Karpas-422 (cell line): Measurements from ENCODE around the gene INMT. TPM values are rescaled to one million over a fixed set of nuclear protein-coding genes. Genes with fewer than 3 reads are reported as not detected.

Source experiments
- DNase-seq: peaks from one replicate; pipeline ENCODE4 v3.0.0-alpha.2; 2015
- H2AFZ ChIP-seq: fragments of 200-600 bp; sonication (generic); 2 replicates; pipeline ENCODE4 v1.6.1; 2014; ENCODE audit warnings: antibody characterized with exemption, low read length, mixed read lengths
- H3K27ac ChIP-seq: fragments of 200-600 bp; sonication (generic); 2 replicates; pipeline ENCODE4 v1.5.1; 2014; ENCODE audit warnings: mild to moderate bottlenecking, low read length, moderate library complexity
- H3K27me3 ChIP-seq: fragments of 200-600 bp; sonication (generic); 2 replicates; pipeline ENCODE4 v1.6.1; 2014; ENCODE audit warnings: low read length, mixed read lengths
- H3K36me3 ChIP-seq: fragments of 200-600 bp; sonication (generic); 2 replicates; pipeline ENCODE4 v1.6.1; 2014; ENCODE audit warnings: low read length, mixed read lengths; ENCODE audit not compliant: insufficient read depth
- H3K4me1 ChIP-seq: fragments of 200-600 bp; sonication (generic); 2 replicates; pipeline ENCODE4 v1.6.1; 2014; ENCODE audit warnings: mild to moderate bottlenecking, low read length, mixed read lengths
- H3K4me2 ChIP-seq: fragments of 200-600 bp; sonication (generic); 2 replicates; pipeline ENCODE4 v1.6.1; 2014; ENCODE audit warnings: low read length, low read depth, mild to moderate bottlenecking; ENCODE audit not compliant: poor library complexity, severe bottlenecking
- H3K4me3 ChIP-seq: fragments of 200-600 bp; sonication (generic); 2 replicates; pipeline ENCODE4 v1.5.1; 2014; ENCODE audit warnings: mild to moderate bottlenecking, antibody characterized with exemption, low read length, mixed read lengths
- H3K79me2 ChIP-seq: fragments of 200-600 bp; sonication (generic); 2 replicates; pipeline ENCODE4 v1.6.1; 2014; ENCODE audit warnings: mild to moderate bottlenecking, low read length, mixed read lengths
- H3K9ac ChIP-seq: fragments of 200-600 bp; sonication (generic); 2 replicates; pipeline ENCODE4 v1.6.0; 2014; ENCODE audit warnings: low read length
- H3K9me2 ChIP-seq: fragments of 200-600 bp; sonication (generic), shearing (Covaris generic); replicated peaks from 2 replicates; pipeline ENCODE4 v1.6.0; 2014; ENCODE audit warnings: mild to moderate bottlenecking, low read length, moderate library complexity; ENCODE audit not compliant: insufficient read depth
- H3K9me3 ChIP-seq: fragments of 300-700, 200-600 bp; sonication (generic); 2 replicates; pipeline ENCODE4 v1.6.1; 2014; ENCODE audit warnings: low read length, mixed read lengths
- H4K20me1 ChIP-seq: fragments of 200-600 bp; sonication (generic); 2 replicates; pipeline ENCODE4 v1.6.1; 2014; ENCODE audit warnings: mild to moderate bottlenecking, antibody characterized with exemption, low read length, low read depth; ENCODE audit not compliant: insufficient read depth
- total RNA-seq: library from RNA; depleted of rRNA; stranded (reverse); fragments of >200 nt; shearing (Covaris generic); gene quantifications from 2 replicates; pipeline ENCODE4 v1.2.3, GENCODE V29; 2014; ENCODE audit warnings: low replicate concordance

INMT gene
- total RNA-seq, 1 experiment from 2014 or later = not detected

DNA sequence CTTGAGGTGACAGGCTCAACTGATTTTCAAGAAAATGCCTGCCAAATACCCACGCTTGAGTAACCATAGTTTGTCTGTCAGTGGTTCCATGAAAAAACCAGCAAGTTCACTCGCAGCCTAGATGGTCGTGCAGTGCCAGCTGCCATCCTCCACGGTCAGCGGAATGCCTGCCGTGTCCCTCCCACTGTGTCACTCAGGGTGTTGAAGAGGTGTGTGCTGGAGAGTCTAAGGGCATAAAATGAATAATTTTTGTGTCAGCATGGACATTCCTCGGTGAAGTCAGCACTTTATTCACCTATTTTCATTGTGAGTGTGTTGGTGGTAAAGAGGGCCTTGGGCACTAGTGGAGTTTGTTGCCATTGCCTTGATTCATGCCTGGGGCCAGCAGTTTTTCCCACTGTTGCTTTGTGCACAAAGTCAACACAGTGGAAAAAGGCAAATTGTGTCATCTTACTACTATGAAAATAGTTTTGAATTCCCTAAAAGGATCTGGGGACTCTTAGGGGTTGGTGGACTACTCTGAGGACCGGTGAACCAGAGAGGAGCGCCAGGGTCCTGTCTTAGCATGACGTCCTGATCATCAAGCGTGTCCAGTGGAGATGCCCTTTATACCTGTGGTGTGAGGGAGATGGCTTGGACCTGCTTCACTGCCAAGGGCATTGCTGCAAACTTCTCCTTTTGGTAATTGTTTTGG, 36.9 kb downstream of the INMT start:
- Histone ChIP-seq H3K36me3 (no peaks in the 10 kb centered on the region), H3K9ac (no peak overlapping the region), H3K9me3 (no peaks in the 10 kb centered on the region), H4K20me1 (no peaks in the 10 kb centered on the region), H3K27ac (no peak overlapping the region), H2AFZ (no peak overlapping the region), H3K4me3 (no peak overlapping the region), H3K4me2 (no peak overlapping the region), H3K79me2 (no peaks in the 10 kb centered on the region), H3K27me3 (no peaks in the 10 kb centered on the region), H3K9me2 (no peaks in the 10 kb centered on the region), H3K4me1 (no peaks in the 10 kb centered on the region)
- no peak for DNase-seq

DNA sequence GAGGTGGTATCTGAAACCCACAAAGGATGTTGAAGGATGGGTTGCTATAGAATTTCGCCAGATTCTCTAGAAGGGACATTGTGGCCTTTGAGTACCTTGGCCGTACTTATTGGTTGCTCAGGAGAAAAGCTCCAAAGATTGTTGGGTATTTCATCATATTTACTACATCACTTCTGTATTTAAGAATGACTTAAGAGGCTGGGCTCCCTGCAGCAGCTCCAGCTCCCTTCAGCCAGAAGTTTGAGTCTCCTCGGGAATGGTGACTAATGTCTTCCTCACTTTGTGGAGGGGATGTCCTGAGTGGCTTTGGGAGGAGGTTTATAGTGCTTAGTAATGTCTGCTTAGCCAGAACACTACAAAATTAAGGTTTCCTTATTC, 37.4 kb downstream of the INMT start:
- no peak overlapping the region for H2AFZ ChIP-seq

DNA sequence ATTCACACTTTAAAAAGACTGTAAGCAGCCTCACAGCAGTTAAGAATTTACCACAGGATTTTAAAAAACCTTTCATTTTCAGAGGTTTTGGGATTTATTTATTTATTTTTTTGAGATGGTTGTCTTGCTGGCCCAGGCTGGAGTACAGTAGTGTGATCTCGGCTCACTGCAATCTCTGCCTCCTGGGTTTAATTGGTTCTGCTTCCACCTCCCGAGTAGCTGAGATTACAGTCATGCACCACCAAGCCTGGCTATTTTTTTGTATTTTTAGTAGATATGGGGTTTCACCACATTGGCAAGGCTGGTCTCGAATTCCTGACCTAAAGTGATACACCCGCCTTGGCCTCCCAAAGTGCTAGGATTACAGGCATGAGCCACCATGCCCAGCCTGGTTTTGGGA, 38.4 kb downstream of the INMT start:
- no peak overlapping the region for H3K27ac ChIP-seq
- H3K79me2 ChIP-seq = no peaks in the 10 kb centered on the region
- H3K27me3 ChIP-seq = no peaks in the 10 kb centered on the region
- H3K9me3 ChIP-seq = no peaks in the 10 kb centered on the region
- H3K4me3 ChIP-seq = no peak overlapping the region
- no peaks in the 10 kb centered on the region for H3K9me2 ChIP-seq
- H3K4me2 ChIP-seq = no peak overlapping the region
- no peaks in the 10 kb centered on the region for H3K36me3 ChIP-seq
- peaks cover 4% of the 10 kb centered on the region; the same call in 1 of the 2 replicates for H3K4me1 ChIP-seq
- H4K20me1 ChIP-seq = no peaks in the 10 kb centered on the region
- no peak overlapping the region for H2AFZ ChIP-seq
- H3K9ac ChIP-seq = no peak overlapping the region
- DNase-seq = no peak

More for the DNA sequence above, 37.4 kb downstream of the INMT start:
- Histone ChIP-seq H3K9ac (no peak overlapping the region), H3K9me2 (no peaks in the 10 kb centered on the region), H3K27ac (no peak overlapping the region), H3K9me3 (no peaks in the 10 kb centered on the region), H3K4me1 (no peaks in the 10 kb centered on the region), H3K4me2 (no peak overlapping the region), H4K20me1 (no peaks in the 10 kb centered on the region), H3K79me2 (no peaks in the 10 kb centered on the region), H3K4me3 (no peak overlapping the region), H3K27me3 (no peaks in the 10 kb centered on the region), H3K36me3 (no peaks in the 10 kb centered on the region)
- no peak for DNase-seq

DNA sequence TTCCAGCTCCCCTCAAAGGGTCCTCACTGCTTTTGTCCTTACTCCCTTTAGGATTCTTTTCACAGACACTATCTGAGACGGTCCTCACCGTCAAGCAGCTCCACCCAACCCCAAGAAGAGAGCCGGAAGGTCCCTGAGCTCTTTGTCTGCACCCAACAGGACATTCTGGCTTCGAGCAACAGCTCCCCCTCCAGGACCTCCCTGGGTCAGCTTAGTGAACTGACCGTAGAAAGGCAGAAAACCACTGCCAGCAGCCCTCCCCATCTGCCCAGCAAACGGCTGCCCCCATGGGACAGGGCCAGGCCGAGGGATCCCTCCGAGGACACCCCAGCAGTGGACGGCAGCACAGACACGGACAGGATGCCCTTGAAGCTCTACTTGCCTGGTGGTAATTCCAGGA, 39.2 kb downstream of the INMT start:
- no peaks in the 10 kb centered on the region for H3K9me3 ChIP-seq
- no peaks in the 10 kb centered on the region for H3K9me2 ChIP-seq
- H3K4me2 ChIP-seq = no peak overlapping the region
- no peak overlapping the region for H3K27ac ChIP-seq
- H3K79me2 ChIP-seq = no peaks in the 10 kb centered on the region
- DNase-seq = no peak
- no peaks in the 10 kb centered on the region for H3K27me3 ChIP-seq
- no peaks in the 10 kb centered on the region for H3K36me3 ChIP-seq
- H3K4me1 ChIP-seq = peaks cover 6% of the 10 kb centered on the region
- no peaks in the 10 kb centered on the region for H4K20me1 ChIP-seq
- no peak overlapping the region for H3K4me3 ChIP-seq
- no peak overlapping the region for H3K9ac ChIP-seq
- H2AFZ ChIP-seq = no peak overlapping the region

DNA sequence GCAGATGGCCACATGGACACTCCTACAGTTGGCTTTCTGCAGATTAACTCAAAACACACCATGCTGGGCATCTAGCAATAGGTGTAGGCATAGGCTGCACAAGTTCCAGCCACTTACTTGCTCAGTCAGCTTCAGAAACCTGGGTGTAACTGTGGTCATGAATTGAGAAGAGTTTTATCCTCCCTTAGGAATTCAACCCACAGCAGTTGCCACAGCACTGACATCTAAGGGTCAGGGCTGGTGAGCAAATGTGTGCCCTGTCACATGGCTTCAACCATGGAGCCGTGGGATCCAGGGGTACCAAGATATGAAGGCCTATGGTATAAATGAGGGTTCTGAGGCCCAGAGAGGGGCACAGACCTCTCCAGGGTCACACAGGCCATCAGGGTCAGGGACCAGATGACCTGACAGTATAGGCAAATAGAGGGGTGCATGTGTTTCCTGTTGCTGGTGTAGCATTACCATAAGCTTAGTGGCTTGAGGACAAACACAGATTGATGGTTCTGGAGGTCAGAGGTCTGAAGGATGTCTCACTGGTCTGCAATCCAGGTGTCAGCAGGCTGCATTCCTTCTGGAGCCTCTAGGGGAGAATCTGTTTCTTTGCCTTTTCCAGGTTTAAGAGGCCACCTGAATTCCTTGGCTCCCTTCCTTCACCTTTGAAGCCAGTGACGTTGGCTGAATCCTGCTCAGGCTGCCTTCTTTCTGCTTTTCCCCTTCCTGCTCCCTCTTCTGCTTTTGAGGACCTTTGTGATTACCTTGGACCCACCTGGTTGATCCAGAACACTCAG, 43.4 kb downstream of the INMT start:
- no peak overlapping the region for H3K4me2 ChIP-seq
- no peaks in the 10 kb centered on the region for H3K27me3 ChIP-seq
- H3K79me2 ChIP-seq = no peaks in the 10 kb centered on the region
- H3K9ac ChIP-seq = no peak overlapping the region
- no peak overlapping the region for H2AFZ ChIP-seq
- H3K4me3 ChIP-seq = no peak overlapping the region
- H3K27ac ChIP-seq = no peak overlapping the region
- H4K20me1 ChIP-seq = no peaks in the 10 kb centered on the region
- peaks cover 49% of the 10 kb centered on the region for H3K4me1 ChIP-seq
- H3K9me2 ChIP-seq = no peaks in the 10 kb centered on the region
- H3K9me3 ChIP-seq = no peaks in the 10 kb centered on the region
- no peaks in the 10 kb centered on the region for H3K36me3 ChIP-seq
- no peak for DNase-seq

DNA sequence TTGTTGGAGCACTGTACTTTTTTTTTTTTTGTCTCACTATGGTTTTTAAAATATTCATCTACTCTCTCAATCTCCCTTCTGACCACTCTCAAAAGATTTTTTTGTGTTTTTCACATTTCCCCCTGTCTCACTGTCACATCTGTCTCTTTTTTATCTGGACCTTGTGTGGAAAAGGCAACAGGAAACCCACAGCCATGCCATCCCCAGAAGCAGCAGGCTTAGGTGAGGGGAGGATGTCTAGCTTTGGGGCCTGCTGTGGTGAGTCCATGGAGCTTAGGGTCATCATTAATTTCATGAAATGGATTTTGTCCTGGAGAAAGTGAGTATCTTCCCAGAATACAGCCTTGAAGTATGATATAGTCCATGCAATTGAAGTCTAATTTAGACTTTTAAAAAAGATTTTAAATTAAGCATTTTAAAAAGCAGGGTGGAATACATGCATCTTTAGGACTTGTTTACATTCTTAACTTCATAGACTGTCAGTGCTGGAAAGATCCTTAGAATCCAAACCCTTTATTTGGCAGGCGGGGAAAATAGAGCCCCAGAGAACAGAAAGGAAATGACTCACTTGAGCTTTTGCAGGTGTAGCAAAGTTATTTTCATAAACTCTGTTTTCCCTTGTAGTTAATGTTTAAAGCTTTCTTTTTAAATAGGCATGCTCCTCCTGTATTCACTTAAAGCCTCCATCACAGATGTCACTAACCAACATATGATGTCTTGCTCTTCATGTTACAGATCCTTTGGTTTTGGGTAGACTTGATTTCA, 44.4 kb downstream of the INMT start:
- H3K4me1 ChIP-seq = peaks cover 52% of the 10 kb centered on the region
- no peak overlapping the region for H3K27ac ChIP-seq
- no peaks in the 10 kb centered on the region for H3K27me3 ChIP-seq
- H3K4me3 ChIP-seq = no peak overlapping the region
- no peaks in the 10 kb centered on the region for H3K9me2 ChIP-seq
- H2AFZ ChIP-seq = no peak overlapping the region
- H3K9ac ChIP-seq = no peak overlapping the region
- H3K79me2 ChIP-seq = no peaks in the 10 kb centered on the region
- H3K9me3 ChIP-seq = no peaks in the 10 kb centered on the region
- no peaks in the 10 kb centered on the region for H3K36me3 ChIP-seq
- no peak overlapping the region for H3K4me2 ChIP-seq
- DNase-seq = no peak
- no peaks in the 10 kb centered on the region for H4K20me1 ChIP-seq

DNA sequence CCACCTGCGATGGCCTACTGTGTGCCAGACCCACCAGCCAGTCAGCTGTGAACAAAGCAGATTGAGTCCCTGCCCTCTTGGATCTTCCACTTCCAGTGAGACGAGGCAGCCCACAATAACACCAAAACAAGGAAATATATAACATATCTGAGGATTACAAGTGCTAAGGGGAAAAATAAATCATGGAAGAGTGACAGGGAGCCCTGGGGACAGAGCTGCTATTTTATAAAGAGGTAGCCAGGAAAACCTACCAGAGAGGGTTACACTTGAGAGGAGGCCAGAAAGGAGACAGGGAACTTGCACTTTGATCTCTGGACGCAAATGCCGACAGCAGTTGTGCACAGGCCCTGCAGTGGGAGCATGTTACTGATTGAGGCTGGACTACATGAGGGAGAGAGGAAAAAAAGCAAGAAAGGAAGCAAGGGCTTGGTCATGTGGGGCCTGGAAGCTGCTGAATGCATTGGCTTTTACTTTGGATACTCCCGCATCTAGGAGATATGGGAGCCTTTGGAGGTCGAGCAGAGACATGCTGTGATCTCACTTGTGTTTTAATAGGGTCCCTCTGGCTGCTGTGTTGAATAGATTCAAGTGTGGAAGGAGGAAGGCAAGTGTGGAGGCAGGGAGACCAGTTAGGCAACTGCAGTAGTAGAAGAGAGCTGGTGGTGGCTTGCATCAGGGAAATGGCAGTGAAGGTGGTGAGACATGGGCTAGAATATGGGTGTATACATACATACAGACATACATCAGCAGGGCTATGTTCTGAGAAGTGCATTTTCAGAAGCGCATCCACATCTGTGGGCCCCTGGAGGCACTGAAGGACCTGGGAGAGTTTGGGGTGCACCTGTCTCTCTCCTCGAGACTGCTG, 45.5 kb downstream of the INMT start:
- H3K36me3 ChIP-seq = no peaks in the 10 kb centered on the region

More for the DNA sequence above, 45.5 kb downstream of the INMT start:
- H3K27me3 ChIP-seq = no peaks in the 10 kb centered on the region
- DNase-seq = no peak
- no peaks in the 10 kb centered on the region for H4K20me1 ChIP-seq
- no peak overlapping the region for H3K27ac ChIP-seq
- H3K79me2 ChIP-seq = no peaks in the 10 kb centered on the region
- no peaks in the 10 kb centered on the region for H3K9me2 ChIP-seq
- peaks cover 52% of the 10 kb centered on the region for H3K4me1 ChIP-seq
- no peak overlapping the region for H3K9ac ChIP-seq
- no peak overlapping the region for H3K4me3 ChIP-seq
- no peak overlapping the region for H2AFZ ChIP-seq
- H3K9me3 ChIP-seq = no peaks in the 10 kb centered on the region
- no peak overlapping the region for H3K4me2 ChIP-seq
